GM12874 (cell line): ENCODE results near the gene MRPS23.

ENCODE experiments used
- CTCF ChIP-seq: IDR thresholded peaks from 2 replicates; pipeline ENCODE4 v1.5.1; 2011; ENCODE audit warnings: low read depth, mild to moderate bottlenecking, control low read depth, low read length, moderate library complexity; ENCODE audit not compliant: insufficient read depth

The MRPS23 gene

DNA sequence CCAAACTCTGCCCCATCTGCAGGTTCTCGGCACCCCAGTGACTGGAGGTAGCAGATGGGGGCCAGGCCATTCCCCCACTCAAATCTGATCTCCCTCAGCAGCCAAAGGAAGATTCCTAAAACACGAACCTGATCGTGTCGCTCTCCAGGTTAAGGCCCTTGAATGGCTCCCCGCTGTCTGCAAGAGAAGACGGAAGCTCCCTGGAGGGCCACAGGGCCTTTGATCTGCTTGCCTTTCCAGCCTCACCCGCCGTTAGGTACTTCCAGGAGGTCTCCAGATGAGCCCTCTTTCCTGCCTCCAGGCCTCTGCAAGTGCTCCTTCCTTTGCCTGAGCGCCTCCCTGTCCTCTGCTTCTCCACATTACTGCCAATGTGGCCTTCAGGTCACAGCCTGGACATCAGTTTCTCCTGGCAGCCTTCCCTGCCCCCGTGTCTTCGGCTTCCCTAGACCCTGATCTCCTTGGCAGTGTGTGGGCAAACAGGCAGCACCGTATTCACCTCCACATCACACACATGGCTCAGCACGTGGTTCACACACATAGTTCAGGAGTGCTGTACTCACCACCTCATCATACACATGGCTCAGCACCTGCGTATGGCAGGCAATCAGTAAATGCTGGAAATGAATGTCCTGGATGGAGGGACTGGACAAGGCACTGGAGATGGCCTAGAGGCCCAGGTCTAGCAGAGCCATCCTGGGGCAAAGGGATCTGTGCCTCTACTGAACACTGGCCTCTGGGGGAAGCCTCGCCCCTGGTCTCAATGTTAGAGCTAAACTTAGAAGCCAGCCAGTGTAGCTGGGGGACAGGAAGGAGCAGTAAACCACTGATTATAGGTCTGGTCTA, 26.4 kb upstream of the MRPS23 start:
- TF ChIP-seq CTCF = no peak

GRCh38 chr17:57875290-57876022, 25.6 kb upstream of the MRPS23 start:
- TF ChIP-seq CTCF = no peak

DNA sequence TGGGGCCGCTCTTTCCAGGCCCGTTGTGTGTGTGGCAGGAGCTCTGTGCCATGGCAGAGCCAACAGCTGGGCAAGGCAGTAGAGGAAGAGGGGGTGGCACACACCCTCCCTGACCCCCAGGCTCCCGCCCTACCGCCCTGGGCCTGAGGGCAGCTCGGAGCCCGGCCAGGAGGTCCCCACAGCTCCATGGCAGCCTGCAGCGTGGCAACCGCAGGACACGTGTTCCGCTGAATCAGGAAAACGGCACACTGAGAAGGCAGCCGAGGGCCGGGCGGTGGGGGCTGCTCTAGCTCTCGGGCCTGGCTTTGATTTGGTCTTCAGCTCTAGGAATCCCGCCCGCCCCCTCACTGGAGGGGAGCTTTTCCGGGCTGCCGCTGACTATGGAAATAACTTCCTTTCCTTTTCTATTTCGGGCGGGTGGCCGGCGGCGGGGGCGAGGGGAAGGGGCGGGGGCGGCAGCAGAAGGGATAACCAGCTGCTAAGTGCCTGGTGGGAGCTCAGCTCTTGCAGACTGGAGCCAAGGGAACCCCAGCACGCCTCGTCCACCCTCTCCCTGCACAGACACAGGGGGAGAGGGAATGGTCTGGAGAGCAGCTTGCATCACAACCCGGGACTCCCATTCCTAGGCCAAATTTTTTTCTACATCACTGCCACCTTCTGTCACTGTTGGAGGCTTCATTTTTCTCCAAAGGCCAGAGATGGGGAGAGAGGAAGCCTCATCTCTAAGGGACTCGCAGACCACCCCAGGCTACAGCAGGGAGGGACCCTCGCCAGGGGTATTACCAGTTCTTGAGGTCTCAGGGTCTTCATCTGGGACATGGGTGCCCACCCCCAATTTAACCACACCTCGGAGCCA, 24.8 kb upstream of the MRPS23 start:
- no peak for TF ChIP-seq CTCF

DNA sequence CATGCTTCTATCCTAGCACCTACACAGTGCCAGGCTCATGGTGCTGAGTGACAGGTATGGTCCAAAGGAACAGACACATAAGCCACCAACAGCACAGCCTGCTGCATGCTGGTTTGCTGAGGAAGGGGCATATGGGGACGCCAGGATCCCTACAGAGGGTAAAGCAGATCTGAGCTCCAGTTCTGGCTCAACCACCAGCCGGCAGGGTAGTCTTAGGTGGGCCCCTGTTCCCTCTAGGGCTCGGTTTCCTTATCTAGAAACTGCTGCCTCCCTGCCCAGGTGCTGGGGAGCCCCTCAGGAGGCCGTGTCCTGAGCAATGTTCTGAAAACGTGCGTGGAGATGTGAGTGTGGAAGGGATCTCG, 24.2 kb upstream of the MRPS23 start:
- TF ChIP-seq CTCF = no peak

- no peak for TF ChIP-seq CTCF
Measured at GRCh38 chr17:57873261-57874057, 23.6 kb upstream of the MRPS23 start.

DNA sequence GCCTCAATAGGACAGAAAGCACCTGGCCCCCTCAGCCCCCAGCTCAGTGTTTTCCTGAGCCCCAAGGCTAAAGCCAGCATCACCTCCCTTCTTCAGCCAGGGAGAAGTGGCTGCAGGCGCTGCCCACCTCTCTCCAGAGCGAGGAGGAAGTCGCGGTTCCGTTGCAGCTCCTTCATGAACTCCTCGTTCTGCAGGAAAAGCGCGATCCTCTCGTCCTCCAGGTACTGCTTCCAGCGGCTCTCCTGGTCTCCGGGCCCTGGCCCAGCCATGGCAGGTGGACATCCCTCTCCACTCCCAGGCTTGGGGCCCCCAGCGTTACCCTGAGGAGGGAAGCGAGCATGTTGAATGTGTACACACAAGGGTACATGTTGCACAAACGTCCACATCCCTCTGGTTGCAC, 22.7 kb upstream of the MRPS23 start:
- TF ChIP-seq CTCF = no peak

DNA sequence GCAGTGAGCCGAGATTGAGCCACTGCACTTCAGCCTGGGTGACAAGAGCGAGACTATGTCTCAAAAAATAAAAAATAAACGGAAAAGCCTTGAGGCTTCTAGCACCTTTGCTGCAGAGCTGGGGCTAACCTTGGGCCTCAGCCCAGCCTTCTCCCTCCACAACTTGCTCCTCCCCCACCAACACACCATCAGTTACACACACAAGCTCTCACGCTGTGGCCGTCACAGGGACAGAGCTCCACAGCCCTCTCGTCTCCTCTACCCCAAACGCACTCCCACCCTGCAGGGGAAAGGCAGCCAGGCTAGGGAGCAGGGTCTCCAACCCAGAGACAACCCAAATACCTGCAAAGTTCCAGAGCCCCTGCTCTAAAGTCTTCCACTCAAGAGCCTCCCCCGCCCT, 22.0 kb upstream of the MRPS23 start:
- TF ChIP-seq CTCF = no peak
